BJ (cell line): ENCODE results near the gene ACAP3. TPM values are rescaled to one million over a fixed set of nuclear protein-coding genes. Genes with fewer than 3 reads are reported as not detected.
"Not testable (repeated sequence)": the region's sequence is repeated elsewhere in the genome, so short reads cannot be mapped to it uniquely, and the experiment has no call there.

Experiments
- CTCF ChIA-PET: fragments of 350-600 bp; formaldehyde crosslinking; extraction: SDS; loops from one replicate; lab custom pipeline; 2021; ENCODE audit warnings: antibody characterized with exemption, inconsistent platforms; lab: Yijun Ruan, JAX
- POLR2A ChIA-PET: fragments of 300-600 bp; sonication (Branson Sonifier 250); formaldehyde crosslinking; extraction: SDS; loops from one replicate; lab custom pipeline; 2021; ENCODE audit warnings: antibody characterized with exemption; lab: Charles Lee
- DNase-seq: peaks from one replicate; pipeline ENCODE4 v3.0.0-alpha.2; 2011; ENCODE audit warnings: low read depth
- H3K27me3 ChIP-seq: 2 replicates; pipeline ENCODE4 v1.6.0; 2011; ENCODE audit warnings: low read length; ENCODE audit not compliant: control insufficient read depth, insufficient read depth
- H3K36me3 ChIP-seq: 2 replicates; pipeline ENCODE4 v1.5.1; 2011; ENCODE audit warnings: low read length; ENCODE audit not compliant: control insufficient read depth, insufficient read depth
- H3K4me3 ChIP-seq: 2 replicates; pipeline ENCODE4 v1.5.1; 2011; ENCODE audit warnings: low read depth, mild to moderate bottlenecking, control low read depth, low read length
- polyA plus RNA-seq: library from polyadenylated mRNA; depleted of rRNA; stranded (reverse); fragments of >200 nt; gene quantifications from 2 replicates; pipeline ENCODE4 v1.2.3, GENCODE V29; 2011
- TF ChIP-seq, protein P1 (sequence below): IDR thresholded peaks from 2 replicates; pipeline ENCODE4 v1.5.1; 2011; ENCODE audit warnings: low read depth, mild to moderate bottlenecking, control low read depth, inconsistent platforms, low read length, moderate library complexity; ENCODE audit not compliant: insufficient read depth

Gene ACAP3
- polyA plus RNA-seq, 1 experiment, result 33.9 TPM

DNA sequence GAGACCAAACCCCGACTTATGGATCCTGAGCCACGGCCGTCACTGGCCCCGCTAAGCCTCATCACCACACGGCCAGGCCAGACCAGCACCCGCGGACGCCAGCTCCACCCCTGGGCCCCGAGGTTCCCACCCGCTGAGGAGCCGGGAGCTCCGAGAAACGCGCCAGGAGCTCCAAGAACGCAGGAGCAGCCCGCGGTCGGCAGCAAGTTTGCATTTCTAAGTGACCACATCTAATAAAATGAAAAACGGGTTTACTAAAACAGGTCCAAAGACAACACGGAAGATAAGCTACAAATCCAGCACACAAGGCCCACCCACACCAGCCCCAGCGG lies 53.1 kb downstream of the ACAP3 start:
- ChIA-PET POLR2A (no interaction called here), CTCF (interaction anchor here (2.0 kb wide), 1 partner anchor 132 kb away, joined by 10 read pairs; no protein-coding TSS in a partner anchor)
- TF ChIP-seq, protein P1, sequence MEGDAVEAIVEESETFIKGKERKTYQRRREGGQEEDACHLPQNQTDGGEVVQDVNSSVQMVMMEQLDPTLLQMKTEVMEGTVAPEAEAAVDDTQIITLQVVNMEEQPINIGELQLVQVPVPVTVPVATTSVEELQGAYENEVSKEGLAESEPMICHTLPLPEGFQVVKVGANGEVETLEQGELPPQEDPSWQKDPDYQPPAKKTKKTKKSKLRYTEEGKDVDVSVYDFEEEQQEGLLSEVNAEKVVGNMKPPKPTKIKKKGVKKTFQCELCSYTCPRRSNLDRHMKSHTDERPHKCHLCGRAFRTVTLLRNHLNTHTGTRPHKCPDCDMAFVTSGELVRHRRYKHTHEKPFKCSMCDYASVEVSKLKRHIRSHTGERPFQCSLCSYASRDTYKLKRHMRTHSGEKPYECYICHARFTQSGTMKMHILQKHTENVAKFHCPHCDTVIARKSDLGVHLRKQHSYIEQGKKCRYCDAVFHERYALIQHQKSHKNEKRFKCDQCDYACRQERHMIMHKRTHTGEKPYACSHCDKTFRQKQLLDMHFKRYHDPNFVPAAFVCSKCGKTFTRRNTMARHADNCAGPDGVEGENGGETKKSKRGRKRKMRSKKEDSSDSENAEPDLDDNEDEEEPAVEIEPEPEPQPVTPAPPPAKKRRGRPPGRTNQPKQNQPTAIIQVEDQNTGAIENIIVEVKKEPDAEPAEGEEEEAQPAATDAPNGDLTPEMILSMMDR, result no peak
- Histone ChIP-seq H3K36me3 (peaks cover 23% of the 10 kb centered on the region), H3K27me3 (no peaks in the 10 kb centered on the region), H3K4me3 (no peak overlapping the region)
- no peak for DNase-seq

DNA sequence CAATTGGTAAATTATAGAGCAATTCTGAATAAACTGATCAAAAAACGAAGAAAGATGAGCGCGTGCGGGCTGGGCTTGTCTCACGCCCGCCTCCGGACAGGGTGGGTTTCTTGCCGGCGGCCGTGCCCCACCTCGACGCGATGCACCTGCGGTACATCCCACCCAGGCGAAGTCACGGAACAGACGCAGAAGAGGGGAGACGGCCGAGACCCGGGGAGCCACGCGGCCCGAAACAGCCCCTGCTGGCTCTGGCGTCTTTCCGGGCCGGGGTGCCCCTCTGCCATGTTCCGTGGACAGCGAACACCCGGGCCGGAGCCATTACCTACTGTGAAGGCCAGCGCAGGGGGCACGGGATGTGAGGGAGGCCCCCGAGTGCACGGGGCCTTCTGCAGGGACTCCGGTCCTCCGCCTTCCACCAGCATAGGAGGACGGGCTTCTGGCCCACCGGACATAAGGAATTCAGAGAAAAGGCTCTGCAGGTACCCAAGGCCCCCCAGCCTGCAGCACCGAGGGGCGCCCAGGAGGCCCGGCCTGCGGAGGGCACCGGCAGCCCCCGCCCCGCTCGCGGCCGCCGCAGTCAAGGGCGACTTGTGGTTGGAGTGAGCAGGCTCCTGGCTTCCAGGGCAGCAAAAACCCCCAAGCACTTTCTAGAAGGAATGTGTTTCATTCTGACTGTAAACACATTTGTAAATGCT lies 53.6 kb downstream of the ACAP3 start:
- ChIA-PET CTCF (interaction anchor here (2.0 to 4.6 kb wide), 2 partner anchors 132 kb away, joined by 10 to 22 read pairs; no protein-coding TSS in a partner anchor), POLR2A (no interaction called here)
- TF ChIP-seq, protein P1, result no peak
- H3K27me3 ChIP-seq, result no peaks in the 10 kb centered on the region
- no peak for DNase-seq
- peaks cover 20% of the 10 kb centered on the region for H3K36me3 ChIP-seq
- no peak overlapping the region for H3K4me3 ChIP-seq

GRCh38 chr1:1253314-1253713 lies 54.4 kb downstream of the ACAP3 start:
- CTCF ChIA-PET, result interaction anchor here (4.6 kb wide), 1 partner anchor 131 kb away, joined by 22 read pairs; no protein-coding TSS in a partner anchor
- TF ChIP-seq, protein P1, result no peak
- H3K4me3 ChIP-seq, result no peak overlapping the region
- DNase-seq, result no peak
- H3K27me3 ChIP-seq, result no peaks in the 10 kb centered on the region
- H3K36me3 ChIP-seq, result peaks cover 16% of the 10 kb centered on the region
- POLR2A ChIA-PET, result no interaction called here

- no peak for DNase-seq
- ChIA-PET POLR2A (no interaction called here), CTCF (interaction anchor here (1.1 to 4.6 kb wide), 5 partner anchors 11 to 133 kb away, joined by 4 to 22 read pairs (median 7); no protein-coding TSS in a partner anchor)
- Histone ChIP-seq H3K4me3 (no peak overlapping the region), H3K27me3 (no peaks in the 10 kb centered on the region), H3K36me3 (peaks cover 11% of the 10 kb centered on the region)
- TF ChIP-seq, protein P1, result no peak
Observed at GRCh38 chr1:1250786-1251284, 56.9 kb downstream of the ACAP3 start.

DNA sequence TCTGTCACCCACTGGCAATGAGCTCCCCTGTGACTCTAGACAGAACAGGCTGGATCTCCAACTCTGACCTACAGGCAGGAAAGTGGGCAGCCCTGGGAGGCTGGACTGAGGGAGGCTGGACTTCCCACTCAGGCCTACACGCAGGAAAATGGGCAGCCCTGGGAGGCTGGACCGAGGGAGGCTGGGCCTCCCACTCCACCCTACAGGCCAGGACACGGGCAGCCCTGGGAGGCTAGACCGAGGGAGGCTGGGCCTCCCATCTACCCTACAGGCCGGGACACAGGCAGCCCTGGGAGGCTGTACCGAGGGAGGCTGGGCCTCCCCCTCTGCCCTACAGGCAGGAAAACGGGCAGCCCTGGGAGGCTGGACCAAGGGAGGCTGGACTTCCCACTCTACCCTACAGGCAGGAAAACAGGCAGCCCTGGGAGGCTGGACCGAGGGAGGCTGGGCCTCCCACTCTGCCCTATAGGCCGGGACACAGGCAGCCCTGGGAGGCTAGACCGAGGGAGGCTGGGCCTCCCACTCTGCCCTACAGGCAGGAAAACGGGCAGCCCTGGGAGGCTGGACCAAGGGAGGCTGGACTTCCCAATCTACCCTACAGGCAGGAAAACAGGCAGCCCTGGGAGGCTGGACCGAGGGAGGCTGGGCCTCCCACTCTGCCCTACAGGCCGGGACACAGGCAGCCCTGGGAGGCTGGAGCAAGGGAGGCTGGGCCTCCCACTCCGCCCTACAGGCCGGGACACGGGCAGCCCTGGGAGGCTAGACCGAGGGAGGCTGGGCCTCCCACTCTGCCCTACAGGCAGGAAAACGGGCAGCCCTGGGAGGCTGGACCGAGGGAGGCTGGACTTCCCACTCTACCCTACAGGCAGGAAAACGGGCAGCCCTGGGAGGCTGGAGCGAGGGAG lies 59.5 kb downstream of the ACAP3 start:
- POLR2A ChIA-PET, H3K4me3 ChIP-seq, H3K36me3 ChIP-seq, H3K27me3 ChIP-seq, DNase-seq: not testable (repeated sequence)
- CTCF ChIA-PET, result interaction anchor here (0.7 kb wide), 1 partner anchor 268 kb away, joined by 3 read pairs; no protein-coding TSS in a partner anchor
